Measurements from ENCODE around the gene FAM170B.

The FAM170B gene

DNA sequence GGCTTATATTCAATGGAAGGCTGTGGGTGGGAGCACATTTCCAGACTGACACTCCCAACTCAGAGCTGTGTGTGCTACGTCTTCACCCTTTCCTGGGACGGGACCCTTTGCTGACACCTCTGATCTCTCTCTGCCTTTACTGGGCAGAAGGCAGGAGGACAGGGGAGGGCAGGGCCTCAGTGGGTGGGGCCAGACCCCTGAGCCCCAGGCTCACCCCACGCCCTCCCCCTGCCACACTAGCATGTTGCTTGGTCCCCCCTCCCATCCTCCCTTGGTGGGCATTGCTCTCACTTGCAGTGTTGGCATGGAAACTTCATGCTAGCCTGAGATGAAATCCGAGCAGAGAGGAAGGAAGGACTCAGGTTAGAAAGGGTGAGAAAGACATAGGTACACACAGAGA lies 36.0 kb upstream of the FAM170B start:
- no peak for DNase-seq (ENCODE audit: low read depth in 2 of 2, low spot score in 1 of 2)

DNA sequence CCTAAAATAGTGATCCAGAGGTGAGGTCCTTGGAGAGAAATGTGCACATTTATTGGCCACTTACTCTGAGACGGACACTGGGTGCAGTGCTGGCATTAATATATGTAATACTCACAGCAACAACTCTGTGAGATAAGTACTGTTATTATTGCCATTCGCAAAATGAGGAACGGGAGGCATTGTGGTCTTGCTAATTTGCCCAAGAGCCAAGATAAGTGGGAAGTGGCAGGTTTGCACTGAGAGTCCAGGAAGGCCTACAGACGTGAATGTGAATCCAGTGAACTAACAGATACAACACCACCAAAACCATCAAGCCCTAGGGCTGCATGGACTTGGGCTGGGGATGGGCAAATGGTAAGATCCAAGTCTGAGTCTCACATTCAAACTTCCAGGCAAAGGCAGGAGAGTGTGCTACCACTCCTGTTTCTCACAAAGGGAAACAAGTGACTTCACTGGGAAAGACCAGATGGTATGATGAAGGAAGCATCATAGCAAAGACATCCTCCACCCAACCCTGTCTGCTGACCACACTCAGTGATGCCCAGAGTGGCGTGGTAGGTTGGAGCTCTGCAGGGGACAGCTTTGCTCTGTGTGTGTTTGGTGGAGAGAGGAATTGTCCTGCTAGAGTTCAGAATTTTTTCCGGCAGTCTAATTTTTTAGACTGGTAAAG lies 35.1 kb upstream of the FAM170B start:
- no peak for DNase-seq (ENCODE audit: low read depth in 2 of 2, low spot score in 1 of 2)

DNA sequence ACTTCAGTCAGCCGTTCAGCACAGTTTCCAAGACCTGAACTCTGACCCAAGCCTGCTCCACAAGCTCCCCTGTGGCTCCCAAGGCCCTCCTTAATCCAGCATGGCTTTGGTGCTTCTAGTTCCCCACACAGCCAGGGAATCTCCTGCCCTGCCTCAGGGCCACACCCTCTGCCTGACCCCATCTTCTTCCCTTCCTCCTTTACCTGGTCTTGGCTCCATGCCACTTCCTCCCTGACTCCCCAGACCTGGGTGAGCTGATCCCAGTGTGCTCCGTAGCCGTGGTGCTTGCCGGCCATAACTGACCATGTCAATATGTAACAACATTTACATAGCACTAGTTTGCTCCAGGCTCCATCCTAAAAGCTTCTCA lies 34.3 kb upstream of the FAM170B start:
- DNase-seq (ENCODE audit: low read depth in 2 of 2, low spot score in 1 of 2), result no peak

DNA sequence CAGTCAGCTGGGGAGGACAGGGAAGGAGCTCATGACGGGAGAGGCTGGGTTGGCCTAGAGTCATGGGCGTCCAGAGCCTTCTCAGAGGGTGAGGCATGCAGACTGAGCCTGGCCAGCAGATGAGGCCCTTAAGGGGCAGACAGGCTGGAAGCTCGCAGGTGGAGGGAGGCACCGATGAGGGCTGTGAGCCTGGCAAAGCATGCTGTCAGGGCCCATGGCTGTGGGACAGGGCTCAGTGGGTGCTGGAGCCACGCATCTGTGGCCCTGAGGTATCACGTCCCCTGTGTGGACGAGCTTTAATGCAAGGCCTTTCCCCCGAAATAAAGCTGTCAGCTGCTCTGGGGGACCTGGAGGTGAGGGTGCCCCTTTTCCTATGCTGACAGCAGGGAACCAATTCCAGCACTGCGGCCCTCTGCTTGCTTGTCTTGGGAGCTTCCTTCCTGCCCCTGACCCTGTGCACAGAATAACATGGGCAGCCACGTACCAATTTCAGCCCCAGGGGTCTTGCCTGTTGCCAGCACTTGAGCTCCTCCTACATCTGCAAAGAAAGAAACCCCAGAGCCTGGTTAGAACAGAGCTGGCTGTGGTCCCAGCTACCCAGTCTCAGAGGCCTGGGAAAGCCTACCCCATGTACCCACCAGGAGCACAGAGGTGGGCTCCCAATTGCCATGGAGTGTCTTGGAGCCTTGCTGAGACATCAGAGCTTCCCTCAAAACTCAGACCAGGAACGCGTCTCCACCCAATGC lies 33.8 kb upstream of the FAM170B start:
- no peak for DNase-seq (ENCODE audit: low read depth in 2 of 2, low spot score in 1 of 2)

DNA sequence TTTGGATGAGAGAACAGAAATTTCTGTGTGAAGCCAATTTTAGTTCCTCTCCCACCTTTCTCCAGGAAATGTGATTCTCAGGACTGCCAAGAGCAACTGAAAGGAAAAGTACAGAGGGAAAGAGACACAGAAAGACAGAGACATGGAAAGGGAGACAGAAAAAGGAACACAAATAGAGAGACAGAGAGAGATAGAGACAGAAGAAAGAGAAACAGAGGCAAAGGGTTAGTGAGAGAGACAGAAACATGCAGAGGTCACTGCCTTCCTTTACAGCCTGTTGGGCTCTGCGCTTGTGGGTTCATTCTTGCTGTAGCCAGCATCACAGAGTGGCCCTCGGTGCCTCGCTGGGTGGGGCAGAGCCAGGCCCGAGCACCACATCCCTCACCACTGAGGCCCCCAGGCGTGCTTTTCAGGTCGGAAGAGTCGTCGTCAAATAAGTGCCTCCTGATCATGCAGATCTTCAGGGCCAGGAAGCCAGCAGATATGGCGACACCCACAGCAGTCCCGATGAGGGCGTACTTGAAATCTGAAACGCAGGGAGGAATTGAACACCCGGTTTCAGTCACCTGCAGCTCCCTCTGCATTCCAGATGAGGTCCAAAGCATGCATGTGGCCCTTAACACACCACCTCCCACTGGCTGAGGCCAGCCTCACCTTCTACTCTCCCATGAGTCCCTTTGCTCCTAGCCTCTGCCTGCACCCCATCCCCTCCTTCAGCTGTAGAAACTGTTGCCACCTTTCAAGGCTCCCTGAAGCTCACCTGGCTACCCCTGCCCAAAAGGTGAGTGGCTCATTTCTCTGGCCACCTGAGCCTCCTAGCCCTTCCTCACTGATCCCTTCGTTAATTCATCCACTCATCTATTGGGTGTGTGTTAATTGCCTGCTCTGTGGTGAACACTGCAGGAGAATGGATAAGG lies 32.9 kb upstream of the FAM170B start:
- DNase-seq (ENCODE audit: low read depth in 2 of 2, low spot score in 1 of 2), result no peak

GRCh38 chr10:49165821-49166483 lies 32.1 kb upstream of the FAM170B start:
- DNase-seq (ENCODE audit: low read depth in 2 of 2, low spot score in 1 of 2), result no peak

- no peak for DNase-seq (ENCODE audit: low read depth in 2 of 2, low spot score in 1 of 2)
Observed at GRCh38 chr10:49165259-49165658, 31.4 kb upstream of the FAM170B start.

DNA sequence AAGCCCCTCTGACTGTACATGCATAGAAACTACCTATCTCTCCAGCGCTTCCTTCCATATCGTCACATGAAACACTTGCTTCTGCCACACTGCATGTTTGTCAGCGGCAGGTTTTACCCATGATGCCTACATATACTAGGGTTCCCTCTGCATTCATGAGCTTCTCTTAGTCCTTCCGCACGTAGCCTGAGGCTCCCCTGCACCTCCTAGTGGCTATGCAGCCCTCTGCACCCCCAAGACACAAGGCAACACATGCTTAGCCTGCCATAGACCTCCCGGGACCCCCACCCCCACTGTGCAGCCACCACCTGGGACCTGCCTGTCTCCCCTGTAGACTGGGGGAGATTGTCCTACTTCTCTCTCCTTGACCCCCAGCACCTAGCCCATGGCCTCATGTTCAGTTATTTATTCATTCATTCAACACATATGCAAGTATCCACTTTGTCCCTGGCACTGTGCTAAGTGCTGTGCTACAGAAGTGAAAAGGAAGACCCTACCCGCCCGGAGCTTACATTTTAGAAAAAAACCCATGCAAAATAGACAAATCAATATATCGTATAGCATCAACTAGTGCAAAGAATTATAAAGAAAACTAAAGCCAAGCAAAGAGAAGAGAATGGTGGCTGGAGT lies 30.9 kb upstream of the FAM170B start:
- DNase-seq (ENCODE audit: low read depth in 2 of 2, low spot score in 1 of 2), result no peak

- DNase-seq (ENCODE audit: low read depth in 2 of 2, low spot score in 1 of 2), result no peak
Observed at GRCh38 chr10:49163741-49164140, 29.9 kb upstream of the FAM170B start.

DNA sequence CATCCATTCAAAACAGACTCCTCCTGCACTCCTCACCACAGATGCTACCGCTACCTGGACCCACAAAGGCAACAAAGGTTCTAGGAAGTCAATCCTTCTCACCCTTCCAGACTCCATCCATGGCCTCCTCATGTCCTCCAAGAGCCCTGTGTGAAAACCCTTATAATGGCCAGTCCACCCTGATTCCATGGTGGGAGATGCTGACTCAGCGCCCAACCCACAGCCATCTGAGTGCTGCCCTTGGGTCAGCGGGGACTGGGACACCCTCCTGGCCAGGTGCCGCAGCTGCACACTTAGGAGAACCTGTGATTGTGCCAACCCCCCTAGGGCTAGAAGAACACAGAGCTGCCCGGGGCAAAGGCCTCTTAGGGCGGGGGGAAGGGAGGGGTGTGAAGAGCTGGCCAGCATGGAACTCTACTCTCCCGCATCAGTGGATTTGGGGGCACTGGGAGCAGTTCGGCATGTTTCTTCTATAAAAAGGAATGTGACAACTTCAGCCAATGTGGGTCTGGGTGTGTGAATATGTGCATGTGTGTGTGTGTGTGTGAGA lies 29.0 kb upstream of the FAM170B start:
- DNase-seq (ENCODE audit: low read depth in 2 of 2, low spot score in 1 of 2), result no peak

GRCh38 chr10:49162063-49162462 lies 28.2 kb upstream of the FAM170B start:
- no peak for DNase-seq (ENCODE audit: low read depth in 2 of 2, low spot score in 1 of 2)

- no peak for DNase-seq (ENCODE audit: low read depth in 2 of 2, low spot score in 1 of 2)
Observed at GRCh38 chr10:49161411-49161997, 27.7 kb upstream of the FAM170B start.

DNA sequence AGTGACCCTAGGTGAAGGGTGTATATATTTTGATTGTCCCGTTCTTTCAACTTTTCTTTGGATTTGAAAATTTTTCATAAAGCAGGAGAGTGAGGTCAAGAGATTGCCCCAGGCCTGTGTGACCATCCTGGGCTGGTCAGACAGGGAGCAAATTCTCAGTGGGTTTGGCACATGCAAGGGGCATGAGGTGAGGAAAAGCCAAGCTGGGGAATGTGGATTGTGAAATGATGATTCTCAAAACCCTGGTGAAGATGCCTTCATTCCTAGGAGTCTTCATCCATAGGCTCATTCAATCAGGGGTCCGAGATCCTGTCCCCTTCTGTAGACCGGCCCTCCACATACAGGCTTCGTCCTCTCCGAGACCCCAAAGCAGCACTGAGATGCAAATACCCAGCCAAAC lies 27.0 kb upstream of the FAM170B start:
- no peak for DNase-seq (ENCODE audit: low read depth in 2 of 2, low spot score in 1 of 2)

- no peak for DNase-seq (ENCODE audit: low read depth in 2 of 2, low spot score in 1 of 2)
Observed at GRCh38 chr10:49160110-49160509, 26.3 kb upstream of the FAM170B start.

DNA sequence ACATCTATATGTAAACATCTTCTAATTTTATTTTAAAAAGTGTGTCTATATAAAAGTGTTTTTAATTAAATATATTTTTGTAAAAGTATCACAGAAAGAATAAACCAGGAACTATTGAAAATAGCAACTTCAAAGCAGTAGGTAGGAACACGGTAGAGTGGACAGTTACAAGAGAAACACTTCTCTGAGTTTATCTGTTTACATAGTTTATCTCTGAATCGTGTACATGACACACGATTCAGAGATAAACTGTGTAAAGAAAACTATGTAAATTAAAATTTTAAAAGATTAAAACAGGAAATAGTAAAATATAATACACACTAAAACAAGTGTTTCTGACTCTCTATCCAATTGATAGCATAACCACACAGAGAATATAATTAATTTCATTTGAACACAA lies 25.1 kb upstream of the FAM170B start:
- no peak for DNase-seq (ENCODE audit: low read depth in 2 of 2, low spot score in 1 of 2)

DNA sequence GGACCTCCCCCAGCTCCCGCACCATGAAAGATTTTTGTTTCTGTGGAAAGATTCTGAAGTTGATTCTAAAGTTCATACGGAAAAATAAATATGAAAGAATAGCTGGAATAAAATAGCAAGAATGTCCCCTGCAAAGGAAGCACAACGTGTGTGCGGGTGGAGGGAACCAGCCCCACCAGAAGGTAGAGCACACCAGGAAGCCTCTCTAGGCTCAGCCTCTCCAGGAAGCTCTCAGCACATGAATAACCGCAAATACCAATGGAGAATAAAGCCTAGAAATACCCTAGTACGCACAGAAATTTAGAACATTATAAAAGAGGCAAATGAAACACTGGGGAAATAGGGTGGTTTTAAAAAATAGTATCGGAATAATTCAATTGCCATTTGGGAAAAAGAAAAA lies 24.6 kb upstream of the FAM170B start:
- no peak for DNase-seq (ENCODE audit: low read depth in 2 of 2, low spot score in 1 of 2)

- DNase-seq (ENCODE audit: low read depth in 2 of 2, low spot score in 1 of 2), result no peak
Observed at GRCh38 chr10:49157229-49157628, 23.4 kb upstream of the FAM170B start.

GRCh38 chr10:49154641-49155040 lies 20.8 kb upstream of the FAM170B start:
- no peak for DNase-seq (ENCODE audit: low read depth in 2 of 2, low spot score in 1 of 2)

GRCh38 chr10:49153971-49154370 lies 20.1 kb upstream of the FAM170B start:
- no peak for DNase-seq (ENCODE audit: low read depth in 2 of 2, low spot score in 1 of 2)

GRCh38 chr10:49153115-49153514 lies 19.3 kb upstream of the FAM170B start:
- no peak for DNase-seq (ENCODE audit: low read depth in 2 of 2, low spot score in 1 of 2)

All from stimulated activated CD8-positive, alpha-beta memory T cell treated with anti-CD3 and anti-CD28 coated beads, Interleukin-4, amount 100 ng/mL, for 1 hour (primary cell).